AML-193 (cell line): Measurements from ENCODE around the gene CSRNP3.

Experiments
- DNase-seq, 2 experiments: peaks; one replicate each; lab custom pipeline; 2025; lab: John Stamatoyannopoulos, UW

Gene CSRNP3

GRCh38 chr2:165682546-165682945 lies 213.0 kb downstream of the CSRNP3 start:
- DNase-seq: no peak

GRCh38 chr2:165686800-165687199 lies 217.3 kb downstream of the CSRNP3 start:
- DNase-seq: no peak

GRCh38 chr2:165687426-165688002 lies 218.0 kb downstream of the CSRNP3 start:
- no peak for DNase-seq

GRCh38 chr2:165691615-165692014 lies 222.1 kb downstream of the CSRNP3 start:
- DNase-seq: no peak

GRCh38 chr2:165692906-165693305 lies 223.4 kb downstream of the CSRNP3 start:
- no peak for DNase-seq

- DNase-seq: no peak
Observed at GRCh38 chr2:165693838-165694237, 224.3 kb downstream of the CSRNP3 start.

- no peak for DNase-seq
Observed at GRCh38 chr2:165697748-165698443, 228.4 kb downstream of the CSRNP3 start.

GRCh38 chr2:165698444-165698884 lies 229.0 kb downstream of the CSRNP3 start:
- DNase-seq: peak; percentile 56 to 60

- DNase-seq: no peak
Observed at GRCh38 chr2:165699946-165700345, 230.4 kb downstream of the CSRNP3 start.

- DNase-seq: no peak
Observed at GRCh38 chr2:165700531-165700930, 231.0 kb downstream of the CSRNP3 start.

GRCh38 chr2:165701147-165701546 lies 231.6 kb downstream of the CSRNP3 start:
- DNase-seq: no peak

GRCh38 chr2:165706960-165707487 lies 237.5 kb downstream of the CSRNP3 start:
- DNase-seq: no peak

GRCh38 chr2:165716091-165716490 lies 246.6 kb downstream of the CSRNP3 start:
- no peak for DNase-seq

- no peak for DNase-seq
Observed at GRCh38 chr2:165718610-165719210, 249.2 kb downstream of the CSRNP3 start.

GRCh38 chr2:165720511-165720910 lies 251.0 kb downstream of the CSRNP3 start:
- DNase-seq: no peak

- DNase-seq: peak in 1 of 2 experiments; percentile 2
Observed at GRCh38 chr2:165725421-165725820, 255.9 kb downstream of the CSRNP3 start.
